Testis (tissue), 3 donors: Measurements from ENCODE around the gene TMEM184A. TPM values are rescaled to one million over a fixed set of nuclear protein-coding genes. Genes with fewer than 3 reads are reported as not detected.

Experiments used
- DNase-seq: peaks from one replicate; pipeline ENCODE4 v3.0.0-alpha.2; 2019
- H3K27ac ChIP-seq, 2 donors: fragments of 200-600 bp; sonication (generic); one replicate each; pipeline ENCODE4 v1.5.1; 2019
- H3K27me3 ChIP-seq: fragments of 200-600 bp; sonication (generic); one replicate; pipeline ENCODE4 v1.5.1; 2019
- H3K36me3 ChIP-seq: fragments of 200-600 bp; sonication (generic); one replicate; pipeline ENCODE4 v1.5.1; 2017; ENCODE audit warnings: low read depth; ENCODE audit errors: missing control alignments
- H3K4me1 ChIP-seq: fragments of 200-600 bp; sonication (generic); one replicate; pipeline ENCODE4 v1.5.1; 2019
- H3K4me3 ChIP-seq, 2 donors: fragments of 200-600 bp; sonication (generic); one replicate each; pipeline ENCODE4 v1.5.1; 2017 to 2019
- H3K9me3 ChIP-seq: fragments of 200-600 bp; sonication (generic); one replicate; pipeline ENCODE4 v1.5.1; 2017
- POLR2A ChIP-seq: fragments of 450-650 bp; IDR thresholded peaks from one replicate; pipeline ENCODE4 v1.6.1; 2017; ENCODE audit warnings: antibody characterized with exemption, mild to moderate bottlenecking, moderate library complexity
- WGBS, 2 donors: methylation state at CpG; one replicate each; pipeline ENCODE4 v1.1.5; 2018; 5-methylcytosine and 5-hydroxymethylcytosine counted together
- intact Hi-C: fragments of 100-400 bp; cut with DNase I; formaldehyde crosslinking; loops from one replicate; pipeline ENCODE4 v1.15.1; 2023; ENCODE audit warnings: low total_unique reads
- polyA plus RNA-seq: library from polyadenylated mRNA; stranded (reverse); fragments of 350-450 nt; fragmentation: Illumina TruSeq; extraction: RNeasy Lipid Tissue Mini Kit (QIAGEN cat#74804); gene quantifications from one replicate; pipeline ENCODE4 v1.2.3, GENCODE V29; 2014; ENCODE audit warnings: low read depth, low replicate concordance; ENCODE audit not compliant: insufficient read depth
- total RNA-seq, 2 donors: library from RNA; depleted of rRNA; stranded (reverse); fragments of >200 nt; gene quantifications; one replicate each; pipeline ENCODE4 v1.2.3, GENCODE V29; 2016
- TF ChIP-seq, protein P1 (sequence below), 3 experiments: fragments of 450-650 bp in 2 of 3; fragments of 200-600 bp in 1 of 3; sonication (generic) in 1 of 3; IDR thresholded peaks; one replicate each; pipeline ENCODE4 v1.5.1; 2016 to 2019; ENCODE audit warnings: antibody characterized with exemption in 3 of 3, mild to moderate bottlenecking in 2 of 3, moderate library complexity in 1 of 3

TMEM184A gene
- total and polyA plus RNA-seq, 3 donors from 2014 or later, result 7.1 to 20.9 (median 18.7) TPM

DNA sequence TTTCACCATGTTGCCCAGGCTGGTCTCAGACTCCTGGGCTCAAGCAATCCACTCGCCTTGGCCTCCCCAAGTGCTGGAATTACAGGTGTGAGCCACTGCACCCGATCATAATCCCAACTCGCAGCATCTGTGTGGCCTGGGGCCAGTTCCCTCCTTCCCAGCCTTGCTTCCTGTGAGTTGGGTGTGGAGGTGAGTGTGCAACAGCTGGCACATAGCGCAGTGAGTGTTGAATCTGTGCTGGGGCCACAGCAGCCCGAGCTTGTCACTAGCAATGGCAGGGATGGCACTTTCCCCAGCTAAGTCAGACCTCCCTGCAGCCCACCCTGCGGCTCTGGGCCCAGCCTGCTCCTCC is 12.2 kb downstream of the TMEM184A start:
- DNase-seq, result no peak
- Histone ChIP-seq H3K9me3 (no peaks in the 10 kb centered on the region), H3K4me1 (peaks cover 15% of the 10 kb centered on the region), H3K27ac (no peak overlapping the region), H3K27me3 (no peaks in the 10 kb centered on the region), H3K4me3 (no peak overlapping the region), H3K36me3 (no peaks in the 10 kb centered on the region)
- TF ChIP-seq POLR2A, result no peak
- TF ChIP-seq, protein P1, sequence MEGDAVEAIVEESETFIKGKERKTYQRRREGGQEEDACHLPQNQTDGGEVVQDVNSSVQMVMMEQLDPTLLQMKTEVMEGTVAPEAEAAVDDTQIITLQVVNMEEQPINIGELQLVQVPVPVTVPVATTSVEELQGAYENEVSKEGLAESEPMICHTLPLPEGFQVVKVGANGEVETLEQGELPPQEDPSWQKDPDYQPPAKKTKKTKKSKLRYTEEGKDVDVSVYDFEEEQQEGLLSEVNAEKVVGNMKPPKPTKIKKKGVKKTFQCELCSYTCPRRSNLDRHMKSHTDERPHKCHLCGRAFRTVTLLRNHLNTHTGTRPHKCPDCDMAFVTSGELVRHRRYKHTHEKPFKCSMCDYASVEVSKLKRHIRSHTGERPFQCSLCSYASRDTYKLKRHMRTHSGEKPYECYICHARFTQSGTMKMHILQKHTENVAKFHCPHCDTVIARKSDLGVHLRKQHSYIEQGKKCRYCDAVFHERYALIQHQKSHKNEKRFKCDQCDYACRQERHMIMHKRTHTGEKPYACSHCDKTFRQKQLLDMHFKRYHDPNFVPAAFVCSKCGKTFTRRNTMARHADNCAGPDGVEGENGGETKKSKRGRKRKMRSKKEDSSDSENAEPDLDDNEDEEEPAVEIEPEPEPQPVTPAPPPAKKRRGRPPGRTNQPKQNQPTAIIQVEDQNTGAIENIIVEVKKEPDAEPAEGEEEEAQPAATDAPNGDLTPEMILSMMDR (IDR thresholded peaks at IDR 0.05), result no peak
- 94 to 99% methylated on average over 3 to 6 of the region's 6 CpGs for WGBS, 2 donors
- intact Hi-C loops, result no loop called here

DNA sequence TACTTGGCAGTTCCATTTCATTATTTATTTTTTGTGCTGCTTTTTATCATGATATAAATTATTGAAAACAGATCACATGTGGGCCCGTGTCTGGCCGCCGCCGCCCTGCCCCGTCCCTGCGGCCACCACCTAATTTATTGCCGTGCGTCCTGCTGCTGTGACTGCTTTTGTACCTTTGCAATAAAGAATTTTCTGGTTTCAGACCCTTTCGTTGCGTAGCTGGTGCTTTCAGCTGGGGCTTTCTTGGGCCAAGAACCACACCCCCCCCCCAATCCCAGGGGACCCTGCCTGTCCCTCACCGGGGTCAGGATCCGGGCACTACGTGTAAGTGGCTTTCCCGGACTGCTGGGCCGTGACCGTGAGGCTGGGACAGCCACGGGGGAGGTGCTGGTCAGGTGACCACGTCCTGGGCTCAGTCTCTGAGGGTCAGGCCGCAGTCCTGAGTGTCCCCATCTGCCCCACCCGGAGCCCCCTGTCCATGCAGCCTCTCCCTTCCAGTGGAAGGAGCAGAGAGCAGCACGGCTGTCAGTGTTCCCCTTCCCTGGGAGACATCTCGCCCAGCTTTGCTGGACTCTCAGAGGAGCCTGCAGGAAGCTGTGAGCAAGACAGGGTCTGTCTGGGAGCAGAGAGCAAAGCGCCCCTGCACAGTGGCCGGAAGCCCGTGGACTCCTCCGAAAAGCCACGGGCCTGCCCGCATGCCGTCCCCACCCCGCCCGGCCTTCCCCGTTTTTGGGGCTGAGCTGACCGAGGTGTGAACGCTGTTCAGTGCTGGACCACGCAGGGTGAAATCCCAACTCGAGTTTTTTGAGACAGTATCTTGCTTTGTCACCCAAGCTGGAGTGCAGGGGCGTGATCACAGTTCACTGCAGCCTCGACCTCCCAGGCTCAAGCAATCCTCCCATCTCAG is 12.9 kb downstream of the TMEM184A start:
- 85 to 87% methylated on average over 22 to 38 of the region's 38 CpGs for WGBS, 2 donors
- TF ChIP-seq POLR2A, result no peak
- TF ChIP-seq, protein P1 (IDR thresholded peaks at IDR 0.05), result no peak
- H3K27ac ChIP-seq, result no peak overlapping the region
- H3K36me3 ChIP-seq, result no peaks in the 10 kb centered on the region
- H3K9me3 ChIP-seq, result no peaks in the 10 kb centered on the region
- no peak overlapping the region for H3K4me3 ChIP-seq
- no peaks in the 10 kb centered on the region for H3K27me3 ChIP-seq
- intact Hi-C loops, result no loop called here
- peaks cover 22% of the 10 kb centered on the region for H3K4me1 ChIP-seq
- DNase-seq, result no peak

DNA sequence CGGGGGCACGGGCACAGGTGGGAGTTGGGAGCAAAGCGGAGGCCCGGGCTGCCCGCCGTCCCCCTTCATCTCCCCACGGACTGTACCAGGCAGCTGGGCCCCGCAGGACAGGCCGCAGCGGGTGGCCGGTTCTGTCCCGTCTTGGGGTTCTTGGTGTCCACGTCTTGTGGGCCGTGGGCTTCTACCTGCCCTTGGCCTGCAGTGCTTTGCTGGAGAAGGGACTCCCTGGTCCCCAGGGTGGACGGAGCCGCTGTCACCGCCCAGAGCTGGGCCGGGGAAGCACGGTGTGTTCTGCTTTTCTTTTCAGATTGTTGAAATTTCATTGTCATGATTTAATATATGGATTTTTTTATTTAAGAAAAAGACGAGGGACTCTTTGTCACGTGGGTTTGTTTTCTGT is 13.7 kb downstream of the TMEM184A start:
- intact Hi-C loops, result no loop called here
- TF ChIP-seq, protein P1 (IDR thresholded peaks at IDR 0.05), result no peak
- TF ChIP-seq POLR2A, result no peak
- Histone ChIP-seq H3K27ac (no peak overlapping the region), H3K4me1 (peaks cover 29% of the 10 kb centered on the region), H3K36me3 (no peaks in the 10 kb centered on the region), H3K9me3 (no peaks in the 10 kb centered on the region), H3K27me3 (no peaks in the 10 kb centered on the region), H3K4me3 (no peak overlapping the region)
- no peak for DNase-seq
- 83 to 86% methylated on average over 17 to 21 of the region's 21 CpGs for WGBS, 2 donors

DNA sequence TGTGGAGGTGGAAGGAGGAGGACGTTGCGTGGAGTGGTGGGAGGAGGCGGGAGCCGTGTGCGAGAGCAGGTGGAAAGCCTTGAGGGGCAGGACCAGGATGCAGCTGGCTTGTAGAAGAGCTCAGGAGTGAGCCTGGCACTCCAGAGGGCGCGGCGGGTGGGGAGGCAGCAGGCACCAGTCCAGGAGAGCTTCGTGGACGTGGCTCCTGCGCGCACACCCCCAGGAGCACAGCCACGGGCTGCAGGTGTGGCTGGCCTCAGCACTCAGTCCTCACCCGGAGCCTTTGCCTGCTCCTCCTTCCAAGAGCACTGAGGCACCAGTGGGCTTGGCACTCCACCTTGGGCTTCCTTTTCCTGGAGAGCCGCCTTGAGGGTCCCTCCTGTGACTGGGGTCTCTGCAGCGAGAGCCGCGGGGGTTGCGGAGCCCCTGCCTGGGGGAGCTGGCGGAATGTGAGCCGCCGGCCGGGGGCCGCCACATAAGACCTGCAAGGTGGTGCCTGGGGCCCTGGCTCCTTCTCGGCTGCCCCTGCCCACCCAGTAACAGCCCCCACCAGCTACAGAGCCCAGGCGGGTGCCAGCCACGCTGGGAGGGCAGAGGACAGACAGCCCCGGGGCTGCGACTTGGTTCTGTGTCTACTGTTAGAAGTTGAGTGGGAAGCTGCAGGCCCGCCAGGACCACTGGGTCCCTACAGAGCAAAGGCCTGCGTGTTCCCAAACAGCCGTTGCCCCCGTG is 14.4 kb downstream of the TMEM184A start:
- intact Hi-C loops, result no loop called here
- H3K9me3 ChIP-seq, result no peaks in the 10 kb centered on the region
- peaks cover 36% of the 10 kb centered on the region for H3K4me1 ChIP-seq
- no peaks in the 10 kb centered on the region for H3K27me3 ChIP-seq
- no peak overlapping the region for H3K27ac ChIP-seq
- WGBS, 2 donors, result 85 to 92% methylated on average over 16 to 32 of the region's 33 CpGs
- no peak for TF ChIP-seq POLR2A
- TF ChIP-seq, protein P1 (IDR thresholded peaks at IDR 0.05), result no peak
- H3K36me3 ChIP-seq, result no peaks in the 10 kb centered on the region
- DNase-seq, result no peak
- no peak overlapping the region for H3K4me3 ChIP-seq
